K562 (cell line): ENCODE data around the gene SNPH. TPM values are rescaled to one million over a fixed set of nuclear protein-coding genes. Genes with fewer than 3 reads are reported as not detected.

Experiments used
- ARID2 ChIP-seq: fragments of 450-650 bp; IDR thresholded peaks from 2 replicates; pipeline ENCODE4 v1.6.1; 2017; ENCODE audit warnings: antibody characterized with exemption, mild to moderate bottlenecking
- BMI1 ChIP-seq: fragments of 150-350 bp; IDR thresholded peaks from 2 replicates; pipeline ENCODE4 v1.6.1; 2014; ENCODE audit warnings: low read length
- FOXK1 ChIP-seq: sonication (generic); formaldehyde crosslinking; IDR thresholded peaks from 2 replicates; pipeline ENCODE4 v1.8.0; 2022; ENCODE audit warnings: missing genetic modification reagents, mild to moderate bottlenecking, borderline replicate concordance
- HLTF ChIP-seq: fragments of 450-650 bp; IDR thresholded peaks from 2 replicates; pipeline ENCODE4 v1.6.1; 2016
- MEF2A ChIP-seq: IDR thresholded peaks from 2 replicates; pipeline ENCODE4 v1.6.1; 2011; ENCODE audit warnings: low read depth, mild to moderate bottlenecking, low read length, moderate library complexity; ENCODE audit not compliant: control insufficient read depth
- MIER1 ChIP-seq: fragments of 450-650 bp; IDR thresholded peaks from 2 replicates; pipeline ENCODE4 v1.6.1; 2016; ENCODE audit warnings: antibody characterized with exemption, mild to moderate bottlenecking, low read depth
- MTA3 ChIP-seq: fragments of 450-650 bp; formaldehyde crosslinking; IDR thresholded peaks from 2 replicates; pipeline ENCODE4 v1.6.1; 2017; ENCODE audit warnings: mild to moderate bottlenecking, borderline replicate concordance
- MYNN ChIP-seq, 2 experiments: sonication (generic); formaldehyde crosslinking in 1 of 2; IDR thresholded peaks; 2 replicates each; pipeline versions ENCODE4 v1.5.0 to v1.6.1; 2016 to 2020; ENCODE audit warnings: antibody characterized with exemption in 1 of 2, missing genetic modification reagents in 1 of 2
- NFE2L1 ChIP-seq: fragments of 450-650 bp; IDR thresholded peaks from 2 replicates; pipeline ENCODE4 v1.6.1; 2016; ENCODE audit warnings: missing genetic modification characterization, low read depth, mild to moderate bottlenecking, missing compliant biosample characterization, moderate library complexity, borderline replicate concordance
- NR2F6 ChIP-seq: fragments of 450-650 bp; formaldehyde crosslinking; IDR thresholded peaks from 2 replicates; pipeline ENCODE4 v1.4.0; 2020; ENCODE audit warnings: mild to moderate bottlenecking
- PCBP1 ChIP-seq: fragments of 200-400 bp; formaldehyde crosslinking; IDR thresholded peaks from 2 replicates; pipeline ENCODE4 v1.6.1; 2018; ENCODE audit warnings: mild to moderate bottlenecking, low read depth, low read length; ENCODE audit not compliant: poor library complexity, severe bottlenecking
- PTRF ChIP-seq: fragments of 450-650 bp; IDR thresholded peaks from 2 replicates; pipeline ENCODE4 v1.6.1; 2016; ENCODE audit warnings: mild to moderate bottlenecking, missing genetic modification characterization, missing compliant biosample characterization
- SMARCA5 ChIP-seq: fragments of 450-650 bp; IDR thresholded peaks from 2 replicates; pipeline ENCODE4 v1.6.1; 2016
- SMARCE1 ChIP-seq: fragments of 450-650 bp; IDR thresholded peaks from 2 replicates; pipeline ENCODE4 v1.7.1; 2016; ENCODE audit warnings: mild to moderate bottlenecking
- SOX6 ChIP-seq: fragments of 450-650 bp; IDR thresholded peaks from 2 replicates; pipeline ENCODE4 v1.6.1; 2014; ENCODE audit warnings: mild to moderate bottlenecking
- THAP7 ChIP-seq: fragments of 250-450 bp; sonication (Bioruptor Pico); IDR thresholded peaks from 2 replicates; pipeline ENCODE4 v1.5.0; 2021
- TSC22D4 ChIP-seq: fragments of 450-650 bp; IDR thresholded peaks from 2 replicates; pipeline ENCODE4 v1.6.1; 2016; ENCODE audit warnings: missing genetic modification characterization, missing biosample characterization, control low read depth
- YY1 ChIP-seq, 3 experiments: IDR thresholded peaks; 2 replicates each; pipeline ENCODE4 v1.6.1; 2011; ENCODE audit warnings: low read length in 2 of 3, mild to moderate bottlenecking in 2 of 3, moderate library complexity in 2 of 3, borderline replicate concordance in 1 of 3, control low read depth in 1 of 3, low read depth in 1 of 3; ENCODE audit not compliant: insufficient read depth in 3 of 3, insufficient replicate concordance in 2 of 3, control insufficient read depth in 1 of 3, insufficient read length in 1 of 3; ENCODE audit errors: extremely low read depth in 1 of 3
- ZBTB2 ChIP-seq: fragments of 450-650 bp; IDR thresholded peaks from 2 replicates; pipeline ENCODE4 v1.6.1; 2016; ENCODE audit warnings: antibody characterized with exemption
- ZKSCAN1 ChIP-seq: fragments of 150-350 bp; IDR thresholded peaks from 2 replicates; pipeline ENCODE4 v1.6.1; 2016; ENCODE audit warnings: low read depth, low read length
- ZNF785 ChIP-seq: fragments of 250-450 bp; sonication (Bioruptor Pico); IDR thresholded peaks from 2 replicates; pipeline ENCODE4 v1.4.0; 2020; ENCODE audit warnings: mild to moderate bottlenecking
- polyA plus RNA-seq, 8 experiments: library from polyadenylated mRNA; depleted of rRNA in 4 of 8; stranded (reverse) in 5 of 8; unstranded in 3 of 8; fragments of >200 nt; fragmentation: Nextera tagmentation in 2 of 8; fragmentation: Illumina TruSeq in 1 of 8; extraction: Ambion mirVana in 2 of 8; extraction: Trizol in 1 of 8; gene quantifications; 2 replicates each; pipeline versions ENCODE4 v1.2.1 to v1.2.3, GENCODE V29; 2011 to 2014; ENCODE audit warnings: inconsistent platforms in 1 of 8, missing spikeins in 1 of 8
- total RNA-seq, 7 experiments: library from RNA; depleted of rRNA in 6 of 7; stranded (reverse); fragments of >200 nt in 6 of 7; fragmentation: Illumina TruSeq in 2 of 7; extraction: Trizol in 2 of 7; gene quantifications; 2 replicates each; pipeline versions ENCODE4 v1.2.1 to v1.2.3, GENCODE V29; 2011 to 2021; ENCODE audit warnings: low replicate concordance in 1 of 7
- TF ChIP-seq, protein P1 (sequence below), 2 experiments: IDR thresholded peaks in 1 of 2; conservative IDR thresholded peaks in 1 of 2; 2 replicates each; pipeline ENCODE4 v1.6.1; 2016; ENCODE audit warnings: low read depth in 2 of 2, mild to moderate bottlenecking in 1 of 2, missing compliant biosample characterization in 1 of 2, missing genetic modification characterization in 1 of 2, moderate library complexity in 1 of 2
- TF ChIP-seq, protein P2 (sequence below): fragments of 450-650 bp; IDR thresholded peaks from 2 replicates; pipeline ENCODE4 v1.6.1; 2016; ENCODE audit warnings: mild to moderate bottlenecking

SNPH gene
- total and polyA plus RNA-seq, 9 of the 15 experiments (the other 6 are each of a cell fraction or from before 2014, with no cell fraction given) = 0.03 to 4.2 (median 1.4) TPM

- TF ChIP-seq YY1 (IDR thresholded peaks at IDR 0.05; ENCODE audit: borderline replicate concordance in 1 of 3, control insufficient read depth in 1 of 3, extremely low read depth in 1 of 3, insufficient read depth in 3 of 3, insufficient read length in 1 of 3, insufficient replicate concordance in 2 of 3, low read depth in 1 of 3, low read length in 2 of 3) = no peak
- TF ChIP-seq ZBTB2 = 0 out of 2 replicates have a peak, but pooled peaks have one; percentile 25
- TF ChIP-seq BMI1 = no peak
- TF ChIP-seq MTA3 = no peak
- TF ChIP-seq MYNN (IDR thresholded peaks at IDR 0.05) = peak; percentile 61; the same call in 1 of the 2 replicates
- no peak for TF ChIP-seq MYNN (CRISPR knock-in tag; IDR thresholded peaks at IDR 0.05)
- TF ChIP-seq ARID2 = no peak
- no peak for TF ChIP-seq PCBP1
- TF ChIP-seq, protein P1, sequence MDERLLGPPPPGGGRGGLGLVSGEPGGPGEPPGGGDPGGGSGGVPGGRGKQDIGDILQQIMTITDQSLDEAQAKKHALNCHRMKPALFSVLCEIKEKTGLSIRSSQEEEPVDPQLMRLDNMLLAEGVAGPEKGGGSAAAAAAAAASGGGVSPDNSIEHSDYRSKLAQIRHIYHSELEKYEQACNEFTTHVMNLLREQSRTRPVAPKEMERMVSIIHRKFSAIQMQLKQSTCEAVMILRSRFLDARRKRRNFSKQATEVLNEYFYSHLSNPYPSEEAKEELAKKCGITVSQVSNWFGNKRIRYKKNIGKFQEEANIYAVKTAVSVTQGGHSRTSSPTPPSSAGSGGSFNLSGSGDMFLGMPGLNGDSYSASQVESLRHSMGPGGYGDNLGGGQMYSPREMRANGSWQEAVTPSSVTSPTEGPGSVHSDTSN (CRISPR knock-in tag; IDR thresholded peaks at IDR 0.05; ENCODE audit: low read depth) = no peak
- TF ChIP-seq, protein P1 (tag; conservative IDR thresholded peaks at IDR 0.05; ENCODE audit: low read depth) = peak; percentile 54
- no peak for TF ChIP-seq THAP7
- no peak; the same call in 1 of the 2 replicates for TF ChIP-seq MEF2A
- TF ChIP-seq ZNF785 (CRISPR knock-in tag) = no peak
- peak; percentile 82 for TF ChIP-seq SMARCE1
- TF ChIP-seq, protein P2, sequence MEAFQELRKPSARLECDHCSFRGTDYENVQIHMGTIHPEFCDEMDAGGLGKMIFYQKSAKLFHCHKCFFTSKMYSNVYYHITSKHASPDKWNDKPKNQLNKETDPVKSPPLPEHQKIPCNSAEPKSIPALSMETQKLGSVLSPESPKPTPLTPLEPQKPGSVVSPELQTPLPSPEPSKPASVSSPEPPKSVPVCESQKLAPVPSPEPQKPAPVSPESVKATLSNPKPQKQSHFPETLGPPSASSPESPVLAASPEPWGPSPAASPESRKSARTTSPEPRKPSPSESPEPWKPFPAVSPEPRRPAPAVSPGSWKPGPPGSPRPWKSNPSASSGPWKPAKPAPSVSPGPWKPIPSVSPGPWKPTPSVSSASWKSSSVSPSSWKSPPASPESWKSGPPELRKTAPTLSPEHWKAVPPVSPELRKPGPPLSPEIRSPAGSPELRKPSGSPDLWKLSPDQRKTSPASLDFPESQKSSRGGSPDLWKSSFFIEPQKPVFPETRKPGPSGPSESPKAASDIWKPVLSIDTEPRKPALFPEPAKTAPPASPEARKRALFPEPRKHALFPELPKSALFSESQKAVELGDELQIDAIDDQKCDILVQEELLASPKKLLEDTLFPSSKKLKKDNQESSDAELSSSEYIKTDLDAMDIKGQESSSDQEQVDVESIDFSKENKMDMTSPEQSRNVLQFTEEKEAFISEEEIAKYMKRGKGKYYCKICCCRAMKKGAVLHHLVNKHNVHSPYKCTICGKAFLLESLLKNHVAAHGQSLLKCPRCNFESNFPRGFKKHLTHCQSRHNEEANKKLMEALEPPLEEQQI = peak; percentile 95
- TF ChIP-seq PTRF (tag) = no peak
- peak; percentile 31; the same call in 1 of the 2 replicates for TF ChIP-seq SMARCA5
- no peak for TF ChIP-seq HLTF
- no peak for TF ChIP-seq TSC22D4
- TF ChIP-seq NFE2L1 = no peak
- TF ChIP-seq SOX6 = peak; percentile 98
- no peak for TF ChIP-seq MIER1
- no peak for TF ChIP-seq NR2F6 (CRISPR knock-in tag)
- TF ChIP-seq ZKSCAN1 = peak; percentile 35; the same call in 1 of the 2 replicates
- no peak for TF ChIP-seq FOXK1 (CRISPR knock-in tag)
Observed at GRCh38 chr20:1255675-1256074, 10.4 kb upstream of the SNPH start (continued).
